ENCODE results near the gene CTTN.
"Not testable (repeated sequence)": the region's sequence is repeated elsewhere in the genome, so short reads cannot be mapped to it uniquely, and the experiment has no call there.

The CTTN gene

GRCh38 chr11:70381872-70382861 is 16.2 kb upstream of the CTTN start:
- Histone ChIP-seq H3K27me3 (replicated peaks; ENCODE audit: control insufficient read depth, insufficient read depth, low read length) (no peaks in the 10 kb centered on the region), H3K4me1 (ENCODE audit: control insufficient read depth, insufficient read depth, low read length) (peaks cover 16% of the 10 kb centered on the region), H3K9me3 (ENCODE audit: control insufficient read depth, low read length) (no peaks in the 10 kb centered on the region), H3K4me3 (ENCODE audit: low read length) (peak overlapping the region; percentile 32), H3K36me3 (ENCODE audit: control insufficient read depth, insufficient read depth, low read length, severe bottlenecking) (peaks cover 48% of the 10 kb centered on the region), H3K9ac (ENCODE audit: low read length) (peak overlapping the region; percentile 2)
- peak; percentile 66 for DNase-seq (ENCODE audit: low read depth)

GRCh38 chr11:70383664-70384565 is 14.4 kb upstream of the CTTN start:
- Histone ChIP-seq H3K9ac (ENCODE audit: low read length) (no peak overlapping the region), H3K36me3 (ENCODE audit: control insufficient read depth, insufficient read depth, low read length, severe bottlenecking) (peaks cover 31% of the 10 kb centered on the region), H3K27me3 (replicated peaks; ENCODE audit: control insufficient read depth, insufficient read depth, low read length) (no peaks in the 10 kb centered on the region), H3K9me3 (ENCODE audit: control insufficient read depth, low read length) (no peaks in the 10 kb centered on the region), H3K4me1 (ENCODE audit: control insufficient read depth, insufficient read depth, low read length) (peaks cover 16% of the 10 kb centered on the region), H3K4me3 (ENCODE audit: low read length) (no peak overlapping the region)
- no peak for DNase-seq (ENCODE audit: low read depth)

DNA sequence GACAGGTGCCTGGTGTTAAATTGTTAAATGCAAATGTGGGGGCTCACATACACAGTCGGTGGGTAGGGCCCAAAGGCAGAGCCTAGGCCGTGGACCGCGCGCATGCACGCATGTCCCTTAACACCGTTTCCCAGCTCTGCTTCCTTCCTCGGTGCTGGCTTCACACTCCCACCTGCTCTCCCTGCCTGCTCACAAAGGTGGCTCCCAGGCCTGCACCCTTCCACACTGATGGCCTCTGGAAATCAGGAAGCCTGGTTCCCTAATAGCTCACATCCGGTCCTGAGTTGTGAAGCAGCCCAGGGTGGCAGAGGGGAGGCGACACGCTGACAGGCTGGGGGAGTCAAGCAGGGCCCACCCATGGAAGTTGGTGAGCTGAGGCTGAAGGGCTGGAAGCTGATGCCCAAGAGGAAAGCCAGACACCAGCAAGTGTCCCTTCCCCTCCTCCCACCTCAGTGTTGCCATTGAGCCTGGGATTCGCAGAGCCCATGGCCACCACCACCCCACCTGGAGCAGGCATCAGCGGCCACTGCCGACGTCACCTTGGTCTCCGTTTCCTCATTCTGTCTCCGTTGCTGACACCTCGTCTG is 13.7 kb upstream of the CTTN start:
- DNase-seq (ENCODE audit: low read depth), result no peak
- peaks cover 28% of the 10 kb centered on the region for H3K36me3 ChIP-seq (ENCODE audit: control insufficient read depth, insufficient read depth, low read length, severe bottlenecking)
- H3K4me3 ChIP-seq (ENCODE audit: low read length), result no peak overlapping the region
- no peaks in the 10 kb centered on the region for H3K9me3 ChIP-seq (ENCODE audit: control insufficient read depth, low read length)
- peaks cover 16% of the 10 kb centered on the region for H3K4me1 ChIP-seq (ENCODE audit: control insufficient read depth, insufficient read depth, low read length)
- no peaks in the 10 kb centered on the region for H3K27me3 ChIP-seq (replicated peaks; ENCODE audit: control insufficient read depth, insufficient read depth, low read length)
- no peak overlapping the region for H3K9ac ChIP-seq (ENCODE audit: low read length)

DNA sequence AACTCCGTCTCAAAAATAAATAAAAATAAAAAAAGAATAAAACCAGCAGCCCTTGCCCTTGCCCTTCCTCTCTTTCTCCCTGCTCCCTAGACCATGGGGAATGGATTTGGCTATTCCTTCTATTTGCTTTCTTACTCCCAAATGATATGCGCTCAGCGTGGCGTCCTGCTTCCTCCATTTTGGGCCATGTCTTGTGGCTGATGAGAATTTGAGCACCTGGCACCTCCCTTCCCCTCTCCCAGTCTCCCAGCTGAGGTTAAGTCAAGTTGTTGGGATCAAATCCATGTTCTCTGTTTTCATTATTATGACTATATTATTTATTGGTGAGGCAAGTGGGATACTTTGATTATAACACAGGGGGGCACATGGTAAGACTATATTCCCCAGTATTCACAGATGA is 10.8 kb upstream of the CTTN start:
- no peak overlapping the region for H3K4me3 ChIP-seq (ENCODE audit: low read length)
- no peaks in the 10 kb centered on the region for H3K9me3 ChIP-seq (ENCODE audit: control insufficient read depth, low read length)
- no peak overlapping the region for H3K9ac ChIP-seq (ENCODE audit: low read length)
- DNase-seq (ENCODE audit: low read depth), result no peak
- H3K4me1 ChIP-seq (ENCODE audit: control insufficient read depth, insufficient read depth, low read length), result peaks cover 5% of the 10 kb centered on the region
- H3K27me3 ChIP-seq (replicated peaks; ENCODE audit: control insufficient read depth, insufficient read depth, low read length), result no peaks in the 10 kb centered on the region
- peaks cover 25% of the 10 kb centered on the region for H3K36me3 ChIP-seq (ENCODE audit: control insufficient read depth, insufficient read depth, low read length, severe bottlenecking)

GRCh38 chr11:70389201-70389600 is 9.1 kb upstream of the CTTN start:
- peaks cover 5% of the 10 kb centered on the region for H3K4me1 ChIP-seq (ENCODE audit: control insufficient read depth, insufficient read depth, low read length)
- no peak overlapping the region for H3K4me3 ChIP-seq (ENCODE audit: low read length)
- no peaks in the 10 kb centered on the region for H3K27me3 ChIP-seq (replicated peaks; ENCODE audit: control insufficient read depth, insufficient read depth, low read length)
- no peak overlapping the region for H3K9ac ChIP-seq (ENCODE audit: low read length)
- H3K9me3 ChIP-seq (ENCODE audit: control insufficient read depth, low read length), result no peaks in the 10 kb centered on the region
- no peak for DNase-seq (ENCODE audit: low read depth)
- H3K36me3 ChIP-seq (ENCODE audit: control insufficient read depth, insufficient read depth, low read length, severe bottlenecking), result peaks cover 11% of the 10 kb centered on the region

DNA sequence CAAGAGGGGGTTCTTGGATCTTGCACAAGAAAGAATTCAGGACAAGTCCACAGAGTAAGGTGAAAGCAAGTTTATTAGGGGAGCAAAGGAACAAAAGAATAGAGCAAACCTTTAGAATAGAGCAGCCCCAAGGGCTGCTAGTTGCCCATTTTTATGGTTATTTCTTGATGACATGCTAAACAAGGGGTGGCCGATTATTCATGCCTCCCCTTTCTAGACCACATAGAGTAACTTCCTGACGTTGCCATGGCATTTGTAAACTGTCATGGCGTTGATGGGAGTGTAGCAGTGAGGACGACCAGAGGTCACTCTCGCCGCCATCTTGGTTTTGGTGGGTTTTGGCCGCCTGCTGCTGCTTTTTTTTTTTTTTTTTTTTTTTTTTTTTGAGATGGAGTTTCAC is 7.4 kb upstream of the CTTN start:
- H3K9me3 ChIP-seq (ENCODE audit: control insufficient read depth, low read length); DNase-seq (ENCODE audit: low read depth); H3K36me3 ChIP-seq (ENCODE audit: control insufficient read depth, insufficient read depth, low read length, severe bottlenecking); H3K4me1 ChIP-seq (ENCODE audit: control insufficient read depth, insufficient read depth, low read length); H3K9ac ChIP-seq (ENCODE audit: low read length); H3K27me3 ChIP-seq (replicated peaks; ENCODE audit: control insufficient read depth, insufficient read depth, low read length); H3K4me3 ChIP-seq (ENCODE audit: low read length): not testable (repeated sequence)

DNA sequence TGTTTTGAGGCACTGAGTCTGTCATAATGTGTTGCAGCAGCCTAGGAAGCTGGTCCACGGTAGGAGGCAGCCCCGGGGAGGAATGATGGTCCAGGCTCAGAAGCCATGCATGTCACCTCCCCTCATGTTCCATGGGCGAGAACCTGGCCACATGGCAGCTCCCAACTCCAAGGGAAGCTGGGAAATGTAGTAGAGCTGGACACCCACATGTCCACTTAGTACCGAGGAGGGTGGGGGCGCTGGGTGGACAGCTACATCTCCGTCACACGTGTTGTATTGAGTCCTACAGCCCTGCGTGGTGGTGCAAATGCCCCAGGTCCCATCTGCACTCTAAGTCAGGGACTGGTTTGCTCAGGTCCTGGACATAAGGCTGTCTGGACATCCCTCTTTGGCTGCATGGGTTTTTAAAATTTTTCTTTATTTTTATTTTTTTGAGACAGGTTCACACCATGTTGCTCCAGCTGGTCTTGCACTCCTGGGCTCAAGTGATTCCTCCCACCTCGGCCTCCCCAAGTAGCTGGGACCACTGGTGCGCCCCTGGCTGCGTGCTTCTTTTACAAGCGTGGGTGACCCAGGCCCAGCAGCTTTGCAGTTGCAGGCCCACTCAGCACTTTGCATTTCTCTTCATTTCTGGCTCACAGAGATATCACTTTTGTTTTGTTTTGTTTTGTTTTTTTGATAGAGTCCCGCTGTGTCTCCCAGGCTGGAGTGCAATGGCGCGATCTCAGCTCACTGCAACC is 3.9 kb upstream of the CTTN start:
- Histone ChIP-seq H3K4me3 (ENCODE audit: low read length) (no peak overlapping the region), H3K4me1 (ENCODE audit: control insufficient read depth, insufficient read depth, low read length) (peaks cover 14% of the 10 kb centered on the region)
- DNase-seq (ENCODE audit: low read depth), result no peak

GRCh38 chr11:70397336-70397982 is 870 bp upstream of the CTTN start:
- Histone ChIP-seq H3K9ac (ENCODE audit: low read length) (peak overlapping the region; percentile 94), H3K27me3 (replicated peaks; ENCODE audit: control insufficient read depth, insufficient read depth, low read length) (no peaks in the 10 kb centered on the region), H3K36me3 (ENCODE audit: control insufficient read depth, insufficient read depth, low read length, severe bottlenecking) (no peaks in the 10 kb centered on the region), H3K9me3 (ENCODE audit: control insufficient read depth, low read length) (no peaks in the 10 kb centered on the region), H3K4me1 (ENCODE audit: control insufficient read depth, insufficient read depth, low read length) (peaks cover 42% of the 10 kb centered on the region), H3K4me3 (ENCODE audit: low read length) (peak overlapping the region; percentile 86)
- no peak for DNase-seq (ENCODE audit: low read depth)

More for the DNA sequence above, 3.9 kb upstream of the CTTN start:
- Histone ChIP-seq H3K36me3 (ENCODE audit: control insufficient read depth, insufficient read depth, low read length, severe bottlenecking) (no peaks in the 10 kb centered on the region), H3K9me3 (ENCODE audit: control insufficient read depth, low read length) (no peaks in the 10 kb centered on the region), H3K9ac (ENCODE audit: low read length) (no peak overlapping the region), H3K27me3 (replicated peaks; ENCODE audit: control insufficient read depth, insufficient read depth, low read length) (no peaks in the 10 kb centered on the region)

- no peak for DNase-seq (ENCODE audit: low read depth)
- Histone ChIP-seq H3K4me1 (ENCODE audit: control insufficient read depth, insufficient read depth, low read length) (peaks cover 43% of the 10 kb centered on the region), H3K9ac (ENCODE audit: low read length) (peak overlapping the region; percentile 94), H3K9me3 (ENCODE audit: control insufficient read depth, low read length) (no peaks in the 10 kb centered on the region), H3K4me3 (ENCODE audit: low read length) (peak overlapping the region; percentile 86), H3K27me3 (replicated peaks; ENCODE audit: control insufficient read depth, insufficient read depth, low read length) (no peaks in the 10 kb centered on the region), H3K36me3 (ENCODE audit: control insufficient read depth, insufficient read depth, low read length, severe bottlenecking) (no peaks in the 10 kb centered on the region)
Measured at GRCh38 chr11:70398834-70399680, 728 bp downstream of the CTTN start.
